Loucy (cell line): ENCODE measurements around the gene PLA2G2E.

Experiments
- H2AFZ ChIP-seq: fragments of 200-600 bp; sonication (generic); 2 replicates; pipeline ENCODE4 v1.6.0; 2016; ENCODE audit warnings: antibody characterized with exemption, mild to moderate bottlenecking, low read length, moderate library complexity
- H3F3A ChIP-seq: fragments of 200-600 bp; 2 replicates; pipeline ENCODE4 v1.6.0; 2016; ENCODE audit warnings: antibody characterized with exemption, low read depth, mild to moderate bottlenecking
- H3K27me3 ChIP-seq: fragments of 200-600 bp; sonication (generic); 2 replicates; pipeline ENCODE4 v1.6.1; 2014; ENCODE audit warnings: low read length, mild to moderate bottlenecking; ENCODE audit not compliant: insufficient read depth, poor library complexity, severe bottlenecking
- H3K36me3 ChIP-seq: fragments of 200-600 bp; sonication (generic); 2 replicates; pipeline ENCODE4 v1.6.1; 2016; ENCODE audit warnings: low read length; ENCODE audit not compliant: insufficient read depth
- H3K4me1 ChIP-seq: fragments of 200-600 bp; sonication (generic); 2 replicates; pipeline ENCODE4 v1.5.1; 2014; ENCODE audit warnings: low read length, mild to moderate bottlenecking; ENCODE audit not compliant: insufficient read depth, poor library complexity, severe bottlenecking
- H3K4me2 ChIP-seq: fragments of 200-600 bp; sonication (generic); 2 replicates; pipeline ENCODE4 v1.6.0; 2014; ENCODE audit warnings: antibody characterized with exemption, low read length, low read depth, mild to moderate bottlenecking; ENCODE audit not compliant: poor library complexity, severe bottlenecking
- H3K4me3 ChIP-seq: fragments of 200-600 bp; sonication (generic); 2 replicates; pipeline ENCODE4 v1.5.1; 2014; ENCODE audit warnings: low read length, mild to moderate bottlenecking, mixed read lengths; ENCODE audit not compliant: poor library complexity, severe bottlenecking
- H3K79me2 ChIP-seq: fragments of 200-600 bp; sonication (generic); 2 replicates; pipeline ENCODE4 v1.6.1; 2014; ENCODE audit warnings: low read length; ENCODE audit not compliant: insufficient read depth
- H3K9ac ChIP-seq: fragments of 200-600 bp; sonication (generic); 2 replicates; pipeline ENCODE4 v1.6.0; 2014; ENCODE audit warnings: mild to moderate bottlenecking, low read depth, low read length, moderate library complexity; ENCODE audit not compliant: poor library complexity, severe bottlenecking
- H3K9me2 ChIP-seq: fragments of 200-600 bp; sonication (generic); replicated peaks from 2 replicates; pipeline ENCODE4 v1.6.1; 2016; ENCODE audit warnings: low read depth, low read length, mixed read lengths
- H3K9me3 ChIP-seq: fragments of 200-600 bp; sonication (generic); 2 replicates; pipeline ENCODE4 v1.6.1; 2014; ENCODE audit warnings: mild to moderate bottlenecking, antibody characterized with exemption, low read length, low read depth; ENCODE audit not compliant: insufficient read depth
- H4K20me1 ChIP-seq: fragments of 200-600 bp; sonication (generic); 2 replicates; pipeline ENCODE4 v1.6.0; 2014; ENCODE audit warnings: antibody characterized with exemption, low read length, mild to moderate bottlenecking; ENCODE audit not compliant: insufficient read depth, poor library complexity, severe bottlenecking
- CTCF ChIP-seq: fragments of 200-600 bp; sonication (generic); conservative IDR thresholded peaks from 2 replicates; pipeline ENCODE4 v1.5.1; 2014; ENCODE audit warnings: mild to moderate bottlenecking, antibody characterized with exemption, low read length
- EZH2phosphoT487 ChIP-seq: fragments of 200-600 bp; IDR thresholded peaks from 2 replicates; pipeline ENCODE4 v1.6.1; 2018; ENCODE audit warnings: antibody characterized with exemption, mild to moderate bottlenecking, moderate library complexity, borderline replicate concordance

Gene PLA2G2E

GRCh38 chr1:19925342-19926070 lies 2.1 kb upstream of the PLA2G2E start:
- Histone ChIP-seq H3K36me3 (no peaks in the 10 kb centered on the region), H2AFZ (no peak overlapping the region), H3K9me3 (no peaks in the 10 kb centered on the region), H4K20me1 (no peaks in the 10 kb centered on the region), H3K9me2 (no peaks in the 10 kb centered on the region), H3K79me2 (no peaks in the 10 kb centered on the region), H3K9ac (no peak overlapping the region), H3F3A (no peaks in the 10 kb centered on the region), H3K4me1 (no peaks in the 10 kb centered on the region), H3K27me3 (no peaks in the 10 kb centered on the region), H3K4me2 (no peak overlapping the region), H3K4me3 (no peak overlapping the region)
- TF ChIP-seq EZH2phosphoT487 = no peak
- no peak for TF ChIP-seq CTCF

- H3K9me3 ChIP-seq = no peaks in the 10 kb centered on the region
- H3K36me3 ChIP-seq = no peaks in the 10 kb centered on the region
- no peak overlapping the region for H3K9ac ChIP-seq
- TF ChIP-seq EZH2phosphoT487 (no peak), CTCF (no peak)
- H2AFZ ChIP-seq = no peak overlapping the region
- no peaks in the 10 kb centered on the region for H3K9me2 ChIP-seq
- H3K4me1 ChIP-seq = no peaks in the 10 kb centered on the region
- H4K20me1 ChIP-seq = no peaks in the 10 kb centered on the region
- no peaks in the 10 kb centered on the region for H3K27me3 ChIP-seq
- no peaks in the 10 kb centered on the region for H3K79me2 ChIP-seq
- no peaks in the 10 kb centered on the region for H3F3A ChIP-seq
- no peak overlapping the region for H3K4me3 ChIP-seq
- no peak overlapping the region for H3K4me2 ChIP-seq
Observed at GRCh38 chr1:19923953-19924346, 533 bp upstream of the PLA2G2E start.

GRCh38 chr1:19922015-19922688 lies 1.3 kb downstream of the PLA2G2E start:
- no peaks in the 10 kb centered on the region for H3F3A ChIP-seq
- no peaks in the 10 kb centered on the region for H3K4me1 ChIP-seq
- no peaks in the 10 kb centered on the region for H3K36me3 ChIP-seq
- H4K20me1 ChIP-seq = no peaks in the 10 kb centered on the region
- no peak overlapping the region for H3K4me2 ChIP-seq
- no peak overlapping the region for H3K9ac ChIP-seq
- no peaks in the 10 kb centered on the region for H3K79me2 ChIP-seq
- H2AFZ ChIP-seq = no peak overlapping the region
- no peaks in the 10 kb centered on the region for H3K9me3 ChIP-seq
- TF ChIP-seq CTCF = no peak
- TF ChIP-seq EZH2phosphoT487 = no peak
- no peaks in the 10 kb centered on the region for H3K27me3 ChIP-seq
- no peak overlapping the region for H3K4me3 ChIP-seq
- H3K9me2 ChIP-seq = no peaks in the 10 kb centered on the region
